ENCODE measurements around the gene BAZ2B.

GRCh38 chr2:159272156-159272555 lies 344.2 kb downstream of the BAZ2B start:
- TF ChIP-seq CTCF (conservative IDR thresholded peaks at IDR 0.05; ENCODE audit: low read depth in 2 of 2) = no peak
- TF ChIP-seq CREB1 (CRISPR knock-in tag; IDR thresholded peaks at IDR 0.05; ENCODE audit: low read depth) = no peak
- TF ChIP-seq JUNB (IDR thresholded peaks at IDR 0.05; ENCODE audit: unreplicated experiment) = no peak
- TF ChIP-seq EZH2 (IDR thresholded peaks at IDR 0.05; ENCODE audit: low read depth, unreplicated experiment) = no peak
- no peak for TF ChIP-seq EZH2phosphoT487 (IDR thresholded peaks at IDR 0.05; ENCODE audit: unreplicated experiment)
- no peak for TF ChIP-seq POLR2AphosphoS5 (IDR thresholded peaks at IDR 0.05; ENCODE audit: low read depth)
- no peak for TF ChIP-seq ETS1 (IDR thresholded peaks at IDR 0.05)

All from GM23338 (cell line).